Activated CD8-positive, alpha-beta memory T cell treated with anti-CD3 and anti-CD28 coated beads, Interleukin-2, amount 50 U/mL, for 4 hours (primary cell): ENCODE measurements around the gene LMTK2.

Source experiments
- DNase-seq: peaks from one replicate; pipeline ENCODE4 v3.0.0-alpha.2; 2020

LMTK2 gene

DNA sequence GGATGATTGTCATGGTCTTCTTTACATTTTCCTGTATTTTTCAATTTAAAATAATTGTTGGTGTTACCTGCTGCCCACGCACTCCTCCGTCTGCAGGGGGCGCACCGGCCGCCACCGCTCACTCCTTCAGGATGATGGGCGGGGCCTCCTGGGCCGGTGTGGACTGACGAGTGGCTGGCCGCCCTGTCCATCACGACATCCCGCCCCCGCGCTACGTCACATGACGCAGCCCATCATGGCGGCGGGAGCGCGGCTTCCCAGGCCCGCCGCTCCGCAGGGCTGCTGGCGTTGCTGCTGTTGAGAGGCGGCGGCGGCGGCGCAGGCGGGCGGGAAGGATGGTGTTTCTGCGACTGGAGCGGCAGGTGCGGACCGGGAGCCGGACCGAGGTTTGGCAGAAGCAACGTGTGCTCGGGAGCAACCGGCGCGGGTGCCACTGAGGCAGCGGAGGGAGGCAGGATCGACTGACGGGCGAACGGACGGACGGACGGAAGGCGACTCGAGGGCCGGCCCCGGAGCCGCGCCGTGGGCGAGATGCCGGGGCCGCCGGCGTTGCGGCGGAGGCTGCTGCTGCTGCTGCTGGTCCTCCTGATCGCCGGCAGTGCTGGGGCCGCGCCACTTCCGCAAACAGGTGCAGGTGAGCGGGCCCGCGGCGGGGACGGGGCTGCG, at the start of gene LMTK2:
TSS of gene LMTK2 (plus strand) at position 216 of the 666 bp plus-strand sequence. CDS start at position 532, 316 bp downstream.
- DNase-seq = peak; percentile 98

DNA sequence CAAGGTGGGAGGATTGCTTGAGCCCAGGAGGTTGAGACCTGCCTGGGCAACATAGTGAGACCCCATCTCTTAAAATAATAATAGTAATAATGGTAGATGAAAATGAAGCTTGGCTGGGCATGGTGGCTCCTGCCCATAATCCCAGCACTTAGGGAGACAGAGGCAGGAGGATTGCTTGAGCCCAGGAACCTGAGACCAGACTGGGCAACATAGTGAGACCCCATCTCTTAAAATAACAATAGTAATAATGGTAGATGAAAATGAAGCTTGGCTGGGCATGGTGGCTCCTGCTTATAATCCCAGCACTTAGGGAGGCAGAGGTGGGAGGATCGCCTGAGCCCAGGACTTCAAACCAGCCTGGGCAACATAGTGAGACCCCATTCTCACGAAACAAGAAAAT, 49.5 kb upstream of the LMTK2 start:
- no peak for DNase-seq

DNA sequence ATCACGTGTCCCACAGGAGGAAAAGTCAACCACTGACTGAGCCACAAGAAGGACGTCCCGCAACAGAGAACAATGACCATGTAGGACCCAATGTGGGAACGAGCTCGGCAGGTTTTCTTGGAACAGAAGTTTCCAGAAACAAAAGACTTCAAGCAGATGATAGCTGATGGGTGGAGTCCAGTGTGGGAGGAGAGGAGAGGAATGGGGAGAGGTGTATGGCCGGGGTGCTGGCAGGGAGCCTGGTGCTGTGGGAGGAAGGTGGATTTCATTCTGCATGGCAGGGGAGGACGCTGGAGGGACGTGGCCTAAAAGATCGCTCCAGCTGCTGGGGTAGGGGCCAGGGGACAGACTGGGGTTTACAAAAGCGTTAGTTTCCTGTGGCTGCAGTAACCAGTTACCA, 48.5 kb upstream of the LMTK2 start:
- DNase-seq = no peak

DNA sequence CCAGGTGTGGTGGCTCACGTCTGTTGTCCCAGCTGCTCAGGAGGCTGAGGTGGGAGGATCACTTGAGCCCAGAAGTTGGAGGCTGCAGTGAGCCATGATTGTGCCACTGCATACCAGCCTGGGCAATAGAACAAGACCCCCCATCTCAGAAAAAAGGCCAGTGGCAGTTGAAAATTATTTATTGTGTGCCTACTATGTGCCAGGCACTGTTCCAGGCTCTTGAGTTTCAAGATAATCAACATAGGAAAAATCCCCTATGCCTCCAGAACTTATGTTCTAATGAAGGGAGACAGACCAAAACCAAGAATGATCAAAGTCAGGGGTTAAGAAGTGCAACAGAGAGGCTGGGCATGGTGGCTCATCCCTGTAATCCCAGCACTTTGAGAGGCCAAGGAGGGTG, 42.4 kb upstream of the LMTK2 start:
- DNase-seq = no peak

DNA sequence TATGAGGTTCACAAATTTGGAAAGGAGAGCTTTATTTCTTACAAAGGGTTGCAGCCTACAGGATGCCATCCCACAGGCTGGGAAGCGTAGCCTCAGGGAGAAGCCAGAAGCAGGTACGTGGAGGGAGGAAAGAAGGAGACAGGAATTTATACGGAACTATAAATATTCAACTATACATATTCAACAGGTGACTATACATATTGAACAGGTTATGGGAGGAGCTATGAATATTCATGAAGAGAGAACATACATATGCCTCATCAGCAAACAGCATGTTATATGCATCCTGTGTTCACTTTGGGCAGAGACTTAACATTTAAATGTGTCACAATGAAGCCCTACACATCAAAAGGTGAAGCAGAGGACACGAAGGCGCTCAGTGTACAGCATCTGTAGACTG, 40.5 kb upstream of the LMTK2 start:
- no peak for DNase-seq

DNA sequence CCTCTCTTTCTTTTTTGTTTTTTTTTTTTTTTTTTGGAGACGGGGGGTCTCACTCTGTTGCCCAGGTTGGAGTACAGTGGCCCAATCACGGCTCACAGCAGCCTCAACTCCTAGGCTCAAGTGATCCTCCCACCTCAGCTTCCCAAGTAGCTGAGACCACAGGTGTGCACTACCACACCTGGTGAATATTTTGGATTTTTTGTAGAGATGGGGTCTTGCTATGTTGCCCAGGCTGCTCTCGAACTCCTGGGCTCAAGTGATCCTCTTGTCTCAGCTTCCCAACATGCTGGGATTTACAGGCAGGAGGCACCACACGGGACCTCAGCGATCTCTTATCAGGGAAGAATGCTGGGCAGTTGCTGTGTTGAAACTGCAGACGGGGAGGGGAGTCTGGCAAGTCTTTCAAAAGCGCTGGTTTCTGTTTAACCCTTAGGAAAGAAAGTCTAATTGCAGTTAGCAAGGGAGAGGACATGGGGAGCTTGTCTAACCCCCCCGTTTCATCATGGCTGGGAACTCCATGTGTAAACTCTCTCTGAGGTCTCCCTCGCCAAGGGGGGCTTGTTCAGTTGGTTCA, 39.6 kb upstream of the LMTK2 start:
- DNase-seq = no peak

DNA sequence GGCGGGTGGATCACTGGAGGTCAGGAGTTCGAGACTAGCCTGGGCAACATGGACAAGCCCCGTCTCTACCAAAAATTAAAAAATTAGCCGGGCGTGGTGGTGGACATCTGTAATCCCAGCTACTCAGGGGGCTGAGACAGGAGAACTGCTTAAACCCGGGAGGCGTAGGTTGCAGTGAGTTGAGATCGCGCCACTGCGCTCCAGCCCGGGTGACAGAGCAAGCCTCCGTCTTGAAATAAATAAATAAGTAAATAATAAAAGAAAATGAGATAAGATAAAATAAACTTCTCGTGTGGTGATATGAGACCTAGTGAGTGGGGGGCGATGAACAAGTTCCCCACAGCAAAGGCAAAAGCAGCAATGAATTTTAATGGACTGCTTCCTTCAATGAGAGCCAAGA, 33.6 kb upstream of the LMTK2 start:
- DNase-seq = no peak

DNA sequence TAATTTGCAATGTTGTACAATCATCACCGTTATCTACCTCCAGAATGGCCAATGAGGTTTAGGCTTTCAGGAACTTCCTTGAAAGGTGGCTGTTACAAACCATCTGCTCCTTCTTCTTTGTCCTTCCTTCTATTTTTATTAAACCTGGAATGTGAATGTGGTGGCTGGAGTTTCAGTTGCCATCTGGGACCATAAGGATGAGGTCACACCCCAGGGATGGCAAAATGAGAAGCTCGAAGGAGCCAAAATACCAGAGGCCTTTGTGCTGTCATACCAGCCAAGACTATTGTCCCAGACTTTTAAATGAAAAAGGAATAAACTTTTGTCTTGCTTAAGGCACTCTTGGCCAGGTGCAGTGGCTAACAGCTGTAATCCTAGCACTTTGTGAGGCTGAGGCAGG, 30.9 kb upstream of the LMTK2 start:
- DNase-seq = no peak

DNA sequence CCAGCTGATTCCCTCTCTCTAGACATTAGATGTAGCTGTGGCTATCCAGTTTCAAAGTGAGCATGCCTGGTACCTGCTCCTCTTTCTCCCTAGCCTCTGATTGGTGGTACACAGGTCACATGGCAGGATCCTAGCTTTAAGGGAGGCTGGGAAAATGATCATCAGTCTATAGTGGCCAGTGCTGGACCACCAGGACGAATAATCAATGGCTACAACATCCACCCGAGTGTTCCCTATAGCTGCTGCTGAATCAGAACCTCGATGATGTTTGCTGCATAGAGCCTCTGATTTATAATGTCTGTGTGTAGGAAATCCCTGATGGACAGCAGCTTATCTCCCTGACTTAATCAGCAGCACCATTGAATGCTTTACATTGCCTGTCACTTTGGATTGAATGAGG, 28.9 kb upstream of the LMTK2 start:
- no peak for DNase-seq

DNA sequence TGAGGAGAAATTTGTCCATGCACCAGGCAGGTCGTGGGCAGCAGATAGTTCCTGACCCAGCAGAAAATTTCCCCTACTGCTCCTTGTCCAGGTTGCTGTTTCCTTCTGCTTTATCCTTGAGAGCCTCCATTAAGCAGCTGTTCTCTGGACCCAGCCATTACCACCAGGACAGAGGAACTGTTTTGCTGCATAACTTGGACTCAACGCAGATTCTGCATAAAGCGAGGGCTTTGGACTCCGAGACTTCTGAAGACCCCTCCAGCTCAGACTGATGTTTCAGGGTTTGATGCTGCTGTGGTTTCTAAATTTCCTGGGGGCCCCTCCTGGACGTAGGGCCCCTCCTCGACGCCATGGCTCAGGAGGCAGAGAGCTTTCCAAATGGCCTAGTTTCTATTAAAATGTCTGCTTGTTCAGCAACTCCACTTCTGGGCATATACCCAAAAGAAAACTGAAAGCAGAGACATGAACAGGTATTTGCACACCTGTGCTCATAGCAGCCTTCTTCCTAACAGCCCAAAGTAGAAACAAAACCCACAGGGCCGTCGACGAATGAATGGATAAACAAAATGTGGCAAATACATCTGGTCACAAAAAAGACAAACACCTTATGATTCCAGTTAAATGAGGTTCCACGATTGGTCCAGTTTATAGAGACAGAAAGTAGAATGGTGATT, 28.3 kb upstream of the LMTK2 start:
- DNase-seq = no peak

DNA sequence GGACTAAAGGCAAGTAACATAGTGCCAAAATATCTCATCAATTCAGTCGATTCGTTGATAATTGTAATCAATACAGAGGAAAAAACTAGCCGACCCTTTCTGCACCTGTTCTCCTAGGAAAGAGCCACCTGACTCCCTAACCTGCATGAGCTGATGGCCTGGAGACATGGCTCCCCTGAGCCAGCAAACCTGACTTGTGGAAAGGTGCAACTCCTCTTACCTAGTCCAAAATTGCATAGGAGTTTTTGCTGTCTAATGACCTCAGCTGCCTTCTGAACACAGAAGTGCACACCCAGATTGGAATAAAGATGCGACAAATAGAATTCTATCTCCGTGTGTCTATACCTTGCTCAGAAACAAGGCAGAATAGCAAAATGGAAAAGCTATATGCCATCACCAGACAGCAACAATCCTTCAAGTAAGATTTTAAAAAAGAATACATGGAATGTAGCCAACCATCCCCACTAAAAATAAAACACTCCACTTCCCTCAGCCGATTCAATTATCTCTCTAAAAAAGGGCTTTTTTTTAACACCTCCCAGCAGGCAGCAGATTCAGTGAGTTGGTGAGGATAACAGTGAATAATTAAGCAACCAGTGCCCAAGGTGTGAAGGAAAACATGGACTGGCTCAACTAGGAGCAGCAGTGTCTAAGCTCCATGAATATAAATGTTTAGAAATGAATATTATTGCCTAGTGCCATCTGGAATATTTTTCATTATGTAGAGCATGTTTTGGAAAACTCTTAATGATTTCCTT, 26.6 kb upstream of the LMTK2 start:
- no peak for DNase-seq

DNA sequence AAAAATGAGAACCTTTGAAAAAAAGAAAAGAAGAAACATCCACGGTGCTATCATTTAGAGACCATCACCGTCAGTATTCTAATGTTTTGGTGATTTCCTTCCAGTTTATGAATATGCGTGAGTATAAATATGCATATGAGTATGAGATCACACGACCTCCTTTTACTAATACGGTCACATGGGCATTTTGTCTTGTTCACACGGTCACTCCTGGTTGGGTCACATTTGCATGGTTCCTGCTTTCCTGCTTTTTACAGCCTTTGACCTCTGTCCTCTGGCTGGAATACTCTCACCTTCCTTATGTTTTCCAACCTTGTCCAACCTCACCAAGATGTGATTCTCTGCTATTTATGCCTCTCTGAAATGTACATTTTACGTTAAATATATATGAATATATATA, 25.3 kb upstream of the LMTK2 start:
- no peak for DNase-seq

DNA sequence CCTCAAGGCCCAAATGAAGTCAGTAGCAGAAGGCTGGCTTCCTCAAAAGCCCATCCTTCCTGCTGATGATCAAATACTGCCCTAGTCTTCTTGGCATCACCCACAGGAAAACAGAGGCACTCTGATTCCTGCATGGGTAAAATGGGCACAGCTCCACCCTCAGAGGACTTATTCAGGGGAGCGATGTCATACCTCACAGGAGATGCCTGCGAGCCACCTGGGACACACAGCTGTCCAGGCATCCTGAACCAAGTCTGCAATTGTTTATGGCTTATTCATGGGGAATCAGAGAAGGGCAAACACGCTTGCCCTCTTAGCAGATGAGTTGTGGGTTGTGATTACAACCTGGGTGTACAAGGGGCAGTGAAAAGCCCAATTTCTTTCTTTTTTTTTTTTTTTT, 22.0 kb upstream of the LMTK2 start:
- DNase-seq = no peak

DNA sequence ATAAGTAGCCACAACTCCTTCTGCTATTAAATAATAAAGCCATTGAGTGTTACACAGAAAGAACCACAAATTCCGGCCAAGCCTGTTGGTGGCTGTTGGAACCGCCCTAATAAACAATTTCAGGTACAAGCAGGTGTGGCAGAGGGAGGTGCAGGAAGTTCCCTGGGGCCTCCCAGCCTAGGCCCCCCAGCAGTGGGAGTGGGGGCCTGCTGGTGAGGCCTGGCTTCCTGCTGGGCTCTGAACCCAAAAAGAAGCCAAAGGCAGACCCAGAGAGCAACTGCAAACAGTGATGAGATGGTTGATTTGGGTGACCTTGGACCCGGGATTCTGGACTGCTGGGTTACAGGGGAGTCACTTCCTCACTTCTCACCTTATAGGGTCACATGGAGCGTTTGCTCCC, 21.0 kb upstream of the LMTK2 start:
- no peak for DNase-seq

DNA sequence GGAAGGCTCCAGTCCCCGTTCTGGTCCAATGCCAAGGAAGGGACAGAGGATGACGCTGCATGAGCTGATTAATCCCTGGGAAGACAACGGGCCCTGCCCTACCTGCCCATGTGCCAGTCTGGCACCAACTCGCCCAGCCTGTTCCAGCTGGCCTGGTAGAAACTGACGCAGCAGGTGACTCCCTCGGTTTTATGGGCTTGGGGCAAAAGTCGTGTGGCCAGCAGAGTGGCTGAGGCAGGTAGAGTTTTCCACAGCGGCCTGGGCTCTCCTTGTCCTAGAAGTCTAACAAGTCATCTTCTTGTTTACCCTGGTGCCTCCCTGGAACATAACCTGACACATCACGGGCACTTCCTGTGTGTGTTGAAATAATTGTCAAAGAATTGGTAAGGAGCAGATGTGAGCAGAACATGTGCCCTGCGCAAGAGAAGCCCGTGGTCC, 20.4 kb upstream of the LMTK2 start:
- DNase-seq = no peak

DNA sequence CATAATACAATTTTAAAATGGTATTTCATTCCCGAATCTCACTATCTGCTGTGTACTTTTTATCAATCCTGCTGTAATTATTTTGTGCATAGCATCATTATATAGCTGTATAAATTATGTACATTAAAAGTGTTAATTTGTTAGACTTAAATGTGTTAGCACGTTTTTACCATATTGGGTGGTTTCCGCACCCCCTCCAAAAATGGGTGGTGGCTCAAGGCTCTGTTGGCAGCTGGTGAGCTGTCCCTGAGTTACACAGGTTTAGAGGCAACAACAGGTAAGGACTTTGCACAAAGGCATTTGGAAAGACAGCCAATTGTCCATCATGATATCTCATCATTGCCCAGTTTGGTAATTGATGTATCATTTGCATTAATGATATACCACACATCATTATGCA, 18.6 kb upstream of the LMTK2 start:
- no peak for DNase-seq

DNA sequence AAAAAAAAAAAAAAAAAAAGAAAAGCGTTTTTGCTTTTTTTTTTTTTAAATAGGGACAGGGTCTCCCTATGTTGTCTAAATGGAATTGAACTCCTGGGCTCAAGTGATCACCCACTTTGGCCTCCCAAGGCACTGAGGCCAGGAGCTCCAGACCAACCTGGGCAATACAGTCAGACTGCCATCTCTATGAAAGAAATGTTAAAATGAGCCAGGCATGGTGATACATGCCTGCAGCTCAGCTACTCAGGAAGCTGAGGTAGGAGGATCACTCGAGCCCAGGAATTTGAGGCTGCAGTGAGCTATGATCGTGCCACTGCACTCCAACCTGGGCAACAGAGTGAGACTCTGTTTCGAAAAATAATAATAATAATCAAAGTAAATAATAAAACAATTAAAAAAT, 16.5 kb upstream of the LMTK2 start:
- DNase-seq = no peak

DNA sequence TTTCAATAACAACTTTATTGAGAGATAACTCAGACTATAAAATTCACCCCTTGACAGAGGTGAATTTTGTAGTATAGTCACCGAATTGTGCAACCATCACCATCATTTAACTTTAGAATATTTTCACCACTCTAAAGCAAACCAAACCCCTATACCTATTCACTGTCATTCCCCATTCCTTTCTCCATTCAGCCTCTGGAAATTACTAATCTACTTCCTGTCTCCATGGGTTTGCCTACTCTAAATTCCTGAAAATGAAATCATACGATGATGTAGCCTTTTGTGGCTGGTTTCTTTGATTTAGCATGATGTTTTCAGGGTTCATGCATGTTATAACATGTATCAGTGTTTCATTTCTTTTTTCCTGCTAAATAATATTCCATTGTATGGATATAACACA, 15.6 kb upstream of the LMTK2 start:
- no peak for DNase-seq

DNA sequence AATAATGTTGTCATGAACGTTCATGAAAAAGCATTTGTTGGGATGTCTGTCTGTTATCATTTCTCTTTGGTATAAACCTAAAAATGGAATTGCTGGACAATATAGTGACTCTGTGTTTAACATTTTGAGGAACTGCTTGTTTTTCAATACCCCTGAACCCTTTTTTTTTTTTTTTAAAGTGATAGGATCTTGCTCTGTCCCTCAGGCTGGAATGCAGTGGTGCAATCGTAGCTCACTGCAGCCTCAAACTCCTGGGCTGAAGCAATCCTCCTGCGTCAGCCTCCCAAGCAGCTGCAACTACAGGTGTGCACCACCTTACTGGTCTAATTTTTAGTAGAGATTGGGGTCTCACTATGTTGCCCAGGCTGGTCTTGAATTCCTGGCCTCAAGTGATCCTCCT, 15.1 kb upstream of the LMTK2 start:
- no peak for DNase-seq

DNA sequence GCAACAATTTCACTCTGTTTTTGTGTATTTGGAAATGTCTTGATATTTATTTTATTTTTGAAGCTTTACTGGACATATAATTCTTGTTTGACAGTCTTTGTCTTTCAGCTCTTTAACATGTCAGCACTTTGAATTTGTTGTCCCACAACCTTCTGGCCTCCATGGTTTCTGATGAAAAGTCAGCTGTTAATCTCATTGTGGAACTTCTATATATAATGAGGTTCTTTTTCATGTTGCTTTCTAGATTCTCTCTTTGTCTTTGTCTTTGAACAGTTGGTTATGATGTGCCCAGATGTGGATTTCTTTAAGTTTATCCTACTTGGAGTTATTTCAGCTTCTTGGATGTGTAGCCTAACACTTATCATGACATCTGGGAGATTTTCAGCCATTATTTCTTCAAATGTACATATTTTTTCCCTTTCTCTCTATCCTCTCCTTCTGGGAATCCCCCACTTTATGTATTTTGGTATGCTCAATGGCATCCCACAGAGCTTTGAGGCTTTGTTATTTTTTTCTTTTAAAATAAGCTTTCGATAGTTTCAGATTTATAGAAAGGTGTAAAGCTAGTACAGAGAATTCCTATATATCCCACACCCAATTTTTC, 9.5 kb upstream of the LMTK2 start:
- no peak for DNase-seq

DNA sequence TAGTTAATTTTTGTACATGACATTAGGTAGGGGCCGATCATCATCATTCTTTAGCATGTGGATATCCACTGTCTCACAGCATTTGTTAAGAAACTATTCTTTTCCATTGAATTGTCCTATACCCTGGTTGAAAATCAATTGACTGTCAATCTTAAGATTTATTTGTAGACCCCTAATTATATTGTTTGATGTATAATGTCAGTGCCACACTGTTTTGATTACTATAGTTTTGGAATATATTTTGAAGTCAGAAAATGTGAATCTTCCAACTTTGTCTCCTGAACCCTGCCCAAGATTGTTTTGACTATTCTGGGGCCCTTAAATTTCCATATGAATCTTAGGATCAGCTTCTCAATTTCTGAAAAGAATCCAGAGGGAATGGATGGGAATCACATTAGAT, 6.6 kb upstream of the LMTK2 start:
- DNase-seq = no peak

DNA sequence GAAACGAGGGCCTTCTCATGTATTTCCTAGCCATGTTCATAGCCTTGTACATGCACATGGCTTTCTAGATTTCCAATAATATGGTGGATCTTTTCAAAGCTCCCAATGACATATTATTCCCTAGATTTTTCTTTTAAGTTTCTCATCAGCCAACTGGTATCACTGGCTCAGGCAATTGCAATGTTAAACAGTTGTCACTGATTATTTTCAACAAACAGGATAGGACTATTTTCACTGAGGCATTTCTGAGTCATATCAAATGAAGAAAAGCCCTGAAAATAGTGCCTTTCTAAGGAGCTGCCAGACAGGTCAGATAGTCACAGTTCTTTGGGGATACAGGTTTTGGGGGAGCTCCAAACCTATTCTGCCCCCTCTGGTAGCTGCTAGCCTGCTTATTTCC, 4.5 kb upstream of the LMTK2 start:
- DNase-seq = no peak

DNA sequence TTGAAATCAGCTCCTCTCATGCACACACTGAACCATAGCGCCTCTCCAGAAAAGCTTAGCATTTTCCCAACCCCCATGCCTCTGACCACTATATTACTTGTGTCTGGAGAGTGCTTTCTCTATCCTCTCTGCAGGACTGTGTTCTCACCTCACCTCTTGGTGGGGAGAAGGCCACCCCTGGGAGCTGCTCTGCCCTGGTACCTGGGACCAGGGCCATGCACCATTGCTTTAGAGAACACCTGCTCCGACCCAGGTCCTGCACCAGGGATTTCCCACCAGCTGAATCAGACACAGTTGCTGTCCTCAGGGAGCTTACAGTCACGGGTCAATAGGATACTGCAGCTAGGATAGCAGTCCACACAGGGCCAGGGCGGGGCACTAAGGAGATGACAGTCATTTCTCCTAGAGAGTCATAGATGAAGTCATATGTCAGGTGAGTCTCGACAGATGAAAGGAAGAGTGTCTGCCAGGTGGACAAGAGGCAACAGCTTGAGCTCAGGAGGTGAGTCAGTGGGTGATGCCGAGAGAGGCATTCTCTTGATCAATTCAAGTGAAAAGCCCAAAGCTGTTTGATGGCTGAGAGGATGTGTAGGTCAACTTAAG, 619 bp upstream of the LMTK2 start:
- peak; percentile 24 for DNase-seq
